Pulmonary artery endothelial cell (primary cell): Measurements from ENCODE around the gene SLC8A1. TPM values are rescaled to one million over a fixed set of nuclear protein-coding genes. Genes with fewer than 3 reads are reported as not detected.

Experiments used
- DNase-seq: peaks from one replicate; pipeline ENCODE4 v3.0.0-alpha.2; 2011; ENCODE audit warnings: low read depth, low spot score
- total RNA-seq: library from RNA; depleted of rRNA; stranded (reverse); fragments of >200 nt; gene quantifications from 2 replicates; pipeline ENCODE4 v1.2.3, GENCODE V29; 2014

SLC8A1 gene
- total RNA-seq, 1 donor from 2014 or later = 12.5 TPM

- no peak for DNase-seq
Measured at GRCh38 chr2:40158781-40159180, 293.1 kb downstream of the SLC8A1 start.

DNA sequence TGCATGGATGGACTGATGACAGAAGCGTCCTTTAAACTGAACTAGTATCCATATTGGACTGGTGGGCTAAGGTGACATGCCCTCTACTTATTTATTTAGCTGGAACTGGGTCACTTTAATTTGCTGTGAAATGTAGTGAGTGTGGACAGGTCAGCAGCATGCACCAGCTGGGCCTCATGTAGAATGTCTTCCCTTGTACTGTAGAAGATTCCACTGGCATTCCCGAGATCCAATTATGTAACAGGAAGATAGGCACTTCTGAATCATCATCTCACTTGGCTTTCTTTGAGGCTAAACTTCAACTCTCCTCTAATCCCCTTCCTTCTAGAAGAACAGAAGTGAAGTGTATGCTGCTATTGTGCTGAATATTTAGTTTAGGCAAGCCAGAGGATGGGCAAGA lies 296.2 kb downstream of the SLC8A1 start:
- DNase-seq = no peak

- DNase-seq = no peak
Measured at GRCh38 chr2:40150266-40150665, 301.6 kb downstream of the SLC8A1 start.

- no peak for DNase-seq
Measured at GRCh38 chr2:40148334-40148733, 303.6 kb downstream of the SLC8A1 start.

DNA sequence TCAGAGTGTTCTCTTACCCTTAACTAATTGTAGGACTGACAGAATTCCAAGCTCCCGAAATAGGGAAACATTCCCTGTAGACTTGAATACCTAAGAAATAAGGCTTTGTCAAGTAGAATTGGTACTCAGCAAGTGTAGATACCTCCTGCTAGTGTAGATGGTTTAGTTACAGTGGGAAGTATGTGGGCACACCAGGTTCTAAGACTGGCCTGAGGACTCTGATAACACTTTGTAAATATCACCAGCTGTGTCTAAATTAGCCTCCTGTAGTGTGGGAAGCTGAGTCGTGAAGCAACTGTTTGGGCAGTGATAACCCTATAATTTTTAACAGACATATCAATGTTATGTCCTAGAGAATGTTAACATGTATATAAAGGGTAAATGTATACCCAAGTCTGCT lies 304.5 kb downstream of the SLC8A1 start:
- DNase-seq = no peak

- DNase-seq = no peak
Measured at GRCh38 chr2:40144022-40144421, 307.9 kb downstream of the SLC8A1 start.

GRCh38 chr2:40138314-40138713 lies 313.6 kb downstream of the SLC8A1 start:
- no peak for DNase-seq

DNA sequence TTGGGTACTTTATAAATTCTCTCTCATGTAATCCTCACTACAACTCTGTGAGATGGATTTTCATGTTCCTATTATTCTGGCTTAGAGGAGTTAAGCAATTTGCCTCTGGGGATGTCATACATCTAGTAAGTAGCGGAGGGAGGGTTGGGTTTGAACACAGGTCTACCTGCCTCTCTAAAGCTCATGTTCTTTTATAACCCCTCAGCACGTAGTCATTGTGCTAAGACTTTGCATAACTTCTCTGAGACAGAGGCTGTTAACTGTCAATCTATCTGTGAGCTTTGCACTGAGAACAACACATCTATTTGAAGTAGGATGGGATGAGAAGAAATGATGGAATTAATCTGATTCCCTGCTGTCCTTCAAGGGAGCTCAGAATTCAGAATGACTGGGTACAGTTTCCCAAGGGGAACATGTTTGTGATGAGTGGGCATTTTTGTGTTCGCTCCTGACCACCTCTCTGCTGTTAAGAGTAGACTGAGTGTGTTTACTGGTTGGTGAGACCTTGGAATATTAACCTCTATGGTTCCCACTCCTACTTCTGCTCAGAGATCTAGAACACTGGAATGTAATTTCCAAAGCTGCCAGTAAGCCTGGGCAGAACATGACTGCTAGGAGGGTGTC lies 320.7 kb downstream of the SLC8A1 start:
- no peak for DNase-seq

GRCh38 chr2:40130251-40130994 lies 321.5 kb downstream of the SLC8A1 start:
- DNase-seq = no peak

GRCh38 chr2:40129725-40130124 lies 322.2 kb downstream of the SLC8A1 start:
- no peak for DNase-seq

- DNase-seq = no peak
Measured at GRCh38 chr2:40128796-40129195, 323.1 kb downstream of the SLC8A1 start.

- DNase-seq = no peak
Measured at GRCh38 chr2:40127890-40128557, 323.9 kb downstream of the SLC8A1 start.

DNA sequence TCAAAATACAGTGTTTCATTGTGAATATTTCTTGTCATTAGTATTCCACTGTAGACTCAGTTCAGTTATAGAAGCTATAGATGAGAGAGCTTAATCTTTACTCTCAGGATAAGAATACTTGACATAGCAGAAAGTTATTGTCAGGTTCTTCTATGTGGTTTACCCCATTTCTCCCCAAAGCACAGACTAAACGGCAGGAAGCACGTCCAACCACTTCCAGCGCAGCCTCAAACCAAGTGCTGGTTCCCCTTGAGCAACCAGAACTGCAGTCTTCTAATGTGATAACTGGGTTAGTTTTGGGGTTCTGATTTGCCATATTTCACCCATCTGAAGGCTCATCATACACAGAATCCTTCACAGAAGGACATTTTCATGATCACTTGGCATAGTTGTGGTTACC lies 324.7 kb downstream of the SLC8A1 start:
- DNase-seq = no peak

GRCh38 chr2:40126006-40126405 lies 325.9 kb downstream of the SLC8A1 start:
- no peak for DNase-seq

DNA sequence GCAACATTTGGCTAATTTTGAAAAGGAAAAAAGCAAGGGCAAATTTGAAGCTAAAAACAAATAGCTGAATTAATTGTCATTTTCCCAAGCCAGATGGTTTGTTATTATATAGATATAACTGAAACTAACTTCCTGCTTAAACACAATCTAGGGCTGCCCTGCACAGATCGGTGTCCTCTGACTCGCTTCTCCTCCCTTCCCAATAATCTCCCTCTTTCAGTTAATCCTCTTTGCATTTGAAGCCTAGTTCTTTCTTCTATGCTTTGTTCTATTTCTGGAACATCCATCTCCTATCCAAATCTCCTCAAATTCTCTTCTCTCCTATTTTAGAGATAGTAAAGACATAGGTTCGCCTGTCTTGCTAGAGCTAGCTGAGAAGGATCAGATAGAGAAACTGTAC lies 328.1 kb downstream of the SLC8A1 start:
- DNase-seq = no peak

DNA sequence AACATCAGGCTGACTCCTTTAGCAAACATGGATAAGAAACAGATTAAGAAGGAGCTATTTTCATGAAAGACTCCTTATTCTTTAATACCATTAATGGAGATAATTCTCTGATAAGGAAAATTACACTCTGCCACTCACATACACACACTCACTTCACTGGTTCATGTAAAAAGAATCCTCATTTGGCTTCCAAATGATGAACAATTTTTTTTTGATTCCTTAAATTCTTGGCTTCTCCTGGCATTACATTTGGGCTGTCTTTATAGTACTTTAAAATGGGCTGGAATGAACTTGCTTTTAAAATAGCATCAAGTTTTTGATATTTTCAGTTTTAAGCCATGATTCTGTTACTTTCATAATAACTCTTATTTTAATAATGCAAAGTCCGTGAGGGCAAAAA lies 328.6 kb downstream of the SLC8A1 start:
- DNase-seq = no peak

DNA sequence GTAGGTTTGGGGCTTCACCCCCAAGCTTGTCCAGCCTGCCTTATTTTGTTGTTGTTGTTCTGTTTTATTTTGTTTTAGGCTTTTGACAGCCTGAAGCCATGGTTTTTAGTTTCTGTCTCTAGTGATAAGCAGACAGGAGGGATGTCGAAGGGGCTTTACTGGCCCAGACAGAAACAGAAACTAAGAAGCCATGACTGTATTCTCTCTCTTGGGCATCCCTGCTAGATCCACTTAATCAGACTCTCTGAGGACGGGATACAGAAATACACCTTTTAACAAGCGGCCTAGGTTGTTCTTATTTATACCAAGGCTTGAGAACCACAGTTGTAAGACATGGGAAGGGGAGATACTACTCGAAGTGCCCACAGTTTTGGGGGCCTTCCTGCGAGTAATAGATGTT lies 330.9 kb downstream of the SLC8A1 start:
- no peak for DNase-seq

DNA sequence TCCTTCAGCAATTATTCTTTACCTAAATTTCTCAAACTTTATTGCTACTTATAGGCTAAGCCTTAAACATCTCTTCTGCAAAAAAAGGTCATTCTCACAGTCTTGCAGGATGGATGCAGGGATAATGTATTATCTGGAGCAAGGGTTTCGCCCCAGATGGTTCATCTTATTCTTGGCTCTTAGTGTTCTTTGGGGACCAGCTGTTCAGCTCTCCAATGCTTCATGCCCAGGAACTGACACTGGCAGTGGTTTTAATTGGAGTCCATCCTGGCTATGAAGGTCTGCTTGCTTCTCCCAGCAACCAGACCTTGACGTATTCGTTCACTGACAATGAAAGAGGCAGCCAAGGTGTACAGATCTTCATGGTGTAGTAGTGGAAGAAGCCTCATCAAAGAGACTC lies 331.9 kb downstream of the SLC8A1 start:
- DNase-seq = no peak

DNA sequence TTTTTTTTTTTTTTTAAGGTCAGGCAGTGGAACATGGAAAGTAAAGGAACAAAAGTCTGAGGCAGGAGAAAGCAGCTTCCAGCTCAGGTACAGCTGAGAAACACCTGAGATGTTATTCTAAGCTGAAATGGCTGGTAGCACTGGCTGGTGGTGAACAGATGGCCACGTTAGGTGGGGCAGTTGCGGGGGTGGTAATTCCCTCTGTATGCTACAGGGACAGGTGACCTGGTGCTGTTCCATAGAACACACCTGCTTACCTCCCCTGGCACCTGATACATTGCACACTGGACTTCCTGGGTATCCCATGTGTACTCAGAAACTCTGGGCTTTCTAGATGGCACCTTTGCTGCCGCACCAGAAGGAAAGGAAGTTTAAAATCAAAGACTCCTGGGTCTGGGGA lies 333.3 kb downstream of the SLC8A1 start:
- DNase-seq = no peak

GRCh38 chr2:40115894-40116293 lies 336.0 kb downstream of the SLC8A1 start:
- no peak for DNase-seq

GRCh38 chr2:40115348-40115747 lies 336.5 kb downstream of the SLC8A1 start:
- DNase-seq = no peak

- DNase-seq = no peak
Measured at GRCh38 chr2:40113997-40114396, 337.9 kb downstream of the SLC8A1 start.
